ENCODE results near the gene RGN.
A peak's percentile ranks its signal among the peaks of the same experiment; 100 is the strongest.
"Not testable (repeated sequence)": the region's sequence is repeated elsewhere in the genome, so short reads cannot be mapped to it uniquely, and the experiment has no call there.

RGN gene

GRCh38 chrX:47078129-47079043, at the start of gene RGN:
Gene RGN (plus strand): TSS chrX:47078443. CDS start chrX:47081145, 2,702 bp downstream.
- no peak for DNase-seq

- DNase-seq: peak; percentile 15
Observed at GRCh38 chrX:47030339-47030738, 47.9 kb upstream of the RGN start.

GRCh38 chrX:47047989-47048388, 30.3 kb upstream of the RGN start:
- no peak for DNase-seq

- no peak for DNase-seq
Observed at GRCh38 chrX:47059142-47059874, 18.9 kb upstream of the RGN start.

- DNase-seq: no peak
Observed at GRCh38 chrX:47060708-47061107, 17.5 kb upstream of the RGN start.

- DNase-seq: no peak
Observed at GRCh38 chrX:47061238-47061919, 16.9 kb upstream of the RGN start.

GRCh38 chrX:47063179-47063578, 15.1 kb upstream of the RGN start:
- no peak for DNase-seq

GRCh38 chrX:47068214-47068613, 10.0 kb upstream of the RGN start:
- DNase-seq: no peak

- no peak for DNase-seq
Observed at GRCh38 chrX:47068720-47069119, 9.5 kb upstream of the RGN start.

GRCh38 chrX:47080215-47080914, 2.1 kb downstream of the RGN start:
- DNase-seq: no peak

- no peak for DNase-seq
Observed at GRCh38 chrX:47080915-47081236, 2.6 kb downstream of the RGN start.

GRCh38 chrX:47091149-47091775, 13.0 kb downstream of the RGN start:
- no peak for DNase-seq

- peak; percentile 1 for DNase-seq
Observed at GRCh38 chrX:47093248-47093647, 15.0 kb downstream of the RGN start.

GRCh38 chrX:47093860-47094259, 15.6 kb downstream of the RGN start:
- no peak for DNase-seq

- no peak for DNase-seq
Observed at GRCh38 chrX:47097018-47097417, 18.8 kb downstream of the RGN start.

GRCh38 chrX:47098338-47099094, 20.3 kb downstream of the RGN start:
- DNase-seq: no peak

GRCh38 chrX:47101206-47101605, 23.0 kb downstream of the RGN start:
- no peak for DNase-seq

GRCh38 chrX:47110936-47111615, 32.8 kb downstream of the RGN start:
- not testable (repeated sequence) for DNase-seq

GRCh38 chrX:47112316-47112954, 34.2 kb downstream of the RGN start:
- no peak for DNase-seq

- DNase-seq: not testable (repeated sequence)
Observed at GRCh38 chrX:47116551-47117110, 38.4 kb downstream of the RGN start.
